ENCODE measurements around the gene RAB27A. TPM values are rescaled to one million over a fixed set of nuclear protein-coding genes. Genes with fewer than 3 reads are reported as not detected.

RAB27A gene
- total and polyA plus RNA-seq, 2 donors (not counting 3 experiments of a cell fraction or from before 2014, with no cell fraction given) = 7.3 to 30.9 TPM

GRCh38 chr15:55260562-55261131 lies 29.0 kb downstream of the RAB27A start:
- no TSS peak for BruUV-seq (replicated peaks)
- CTCF ChIA-PET = no interaction called here

More at GRCh38 chr15:55260562-55261131, 29.0 kb downstream of the RAB27A start:
- Histone ChIP-seq H3K9ac (replicated peaks; ENCODE audit: extremely low read depth, insufficient read depth, low read length) (no peak overlapping the region), H3K27me3 (ENCODE audit: control insufficient read depth in 2 of 2, insufficient read depth in 2 of 2, low read length in 2 of 2) (no peaks in the 10 kb centered on the region), H3K36me3 (ENCODE audit: control insufficient read depth in 2 of 2, extremely low read depth in 1 of 2, insufficient read depth in 2 of 2, low read length in 2 of 2) (no peaks in the 10 kb centered on the region), H3K4me3 (replicated peaks in 1 of 3; ENCODE audit: insufficient read depth in 1 of 3, low read depth in 1 of 3, low read length in 3 of 3) (no peak overlapping the region), H3K27ac (ENCODE audit: insufficient read depth, low read depth, low read length) (no peak overlapping the region), H3K79me2 (ENCODE audit: control insufficient read depth, insufficient read depth, low read length) (no peaks in the 10 kb centered on the region), H3K4me2 (ENCODE audit: insufficient read depth, low read length) (no peak overlapping the region), H4K20me1 (replicated peaks; ENCODE audit: control insufficient read depth, extremely low read depth, insufficient read depth, low read length) (no peaks in the 10 kb centered on the region), H3K9me3 (replicated peaks; ENCODE audit: control insufficient read depth, insufficient read depth, low read length) (no peaks in the 10 kb centered on the region), H2AFZ (ENCODE audit: low read depth, low read length) (no peak overlapping the region), H3K9me1 (replicated peaks; ENCODE audit: control insufficient read depth, extremely low read depth, insufficient read depth, low read length) (no peaks in the 10 kb centered on the region), H3K4me1 (ENCODE audit: control insufficient read depth, extremely low read depth, insufficient read depth, low read length) (no peaks in the 10 kb centered on the region)
- no peak for FAIRE-seq
- TF ChIP-seq MAX (IDR thresholded peaks at IDR 0.05; ENCODE audit: insufficient read depth, insufficient read length) (no peak), GATA2 (IDR thresholded peaks at IDR 0.05; ENCODE audit: insufficient read depth, insufficient read length, low read depth, low read length) (no peak), JUN (IDR thresholded peaks at IDR 0.05; ENCODE audit: borderline replicate concordance, insufficient read depth, insufficient read length, low read depth) (no peak), MYC (IDR thresholded peaks at IDR 0.05; ENCODE audit: low read depth, low read length) (no peak), FOS (IDR thresholded peaks at IDR 0.05; ENCODE audit: borderline replicate concordance, insufficient read depth, low read length) (no peak), POLR2AphosphoS5 (IDR thresholded peaks at IDR 0.05; ENCODE audit: insufficient read depth, low read depth, low read length) (no peak), POLR2A (IDR thresholded peaks at IDR 0.05; ENCODE audit: low read depth, low read length) (no peak), CTCF (IDR thresholded peaks at IDR 0.05; ENCODE audit: extremely low read depth in 1 of 2, insufficient read depth in 1 of 2, low read depth in 1 of 2, low read length in 2 of 2) (no peak), EZH2 (IDR thresholded peaks at IDR 0.05; ENCODE audit: borderline replicate concordance, low read depth, low read length, severe bottlenecking) (no peak)
- intact Hi-C loops (cut with micrococcal nuclease) (no loop called here), dilution Hi-C loops (cut with MboI; ENCODE audit: extremely low pct_ligation_motif_present, low sequenced_read_pairs) (no loop called here)
- no peak for DNase-seq (ENCODE audit: low read depth, low spot score)
- POLR2A ChIA-PET = no interaction called here
